ENCODE results near the gene PDGFRA.
A peak's percentile ranks its signal among the peaks of the same experiment; 100 is the strongest.

PDGFRA gene

DNA sequence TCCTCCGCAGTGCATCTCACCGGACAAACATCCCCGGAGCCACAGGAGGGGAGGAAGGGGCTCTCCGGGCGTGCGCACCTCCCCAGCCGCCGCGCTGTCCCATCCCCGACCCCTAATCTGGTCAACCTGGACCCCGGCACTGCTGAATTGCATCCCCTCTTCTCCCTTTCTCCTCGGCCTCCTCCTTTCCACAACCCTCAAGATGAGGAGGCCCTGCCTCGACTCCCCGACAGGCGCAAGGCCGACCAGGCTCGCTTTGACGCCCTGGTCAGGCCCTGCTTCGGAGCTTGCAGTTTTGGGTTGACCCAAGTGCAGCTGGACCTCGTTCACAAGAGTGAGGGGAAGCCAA lies 2.3 kb downstream of the PDGFRA start:
- no peak overlapping the region for H3K27ac ChIP-seq (ENCODE audit: extremely low read depth, low read depth, low read length)
- no peaks in the 10 kb centered on the region for H3K9me3 ChIP-seq (ENCODE audit: control insufficient read depth, insufficient read depth, low read depth, low read length)
- H3K36me3 ChIP-seq (ENCODE audit: control insufficient read depth in 2 of 2, insufficient read depth in 1 of 2, low read length in 2 of 2): no peaks in the 10 kb centered on the region
- no peak for TF ChIP-seq ZNF239 (tag by site-specific recombination; IDR thresholded peaks at IDR 0.05)
- TF ChIP-seq ZFHX2 (tag by site-specific recombination; conservative IDR thresholded peaks at IDR 0.05): no peak
- TF ChIP-seq ZNF302 (tag by site-specific recombination; IDR thresholded peaks at IDR 0.05; ENCODE audit: low read depth): no peak
- TF ChIP-seq ZNF843 (tag by site-specific recombination; IDR thresholded peaks at IDR 0.05): no peak
- TF ChIP-seq ZNF670 (tag by site-specific recombination; IDR thresholded peaks at IDR 0.05; ENCODE audit: low read depth): no peak
- TF ChIP-seq SETDB1 (IDR thresholded peaks at IDR 0.05; ENCODE audit: insufficient read length, low read length): no peak
- no peak for TF ChIP-seq ZNF398 (tag by site-specific recombination; IDR thresholded peaks at IDR 0.05)
- TF ChIP-seq GLIS2 (tag by site-specific recombination; IDR thresholded peaks at IDR 0.05): no peak
- ChIA-PET POLR2A (no interaction called here), CTCF (interaction anchor here (0.6 kb wide), 1 partner anchor 1052 kb away, joined by 4 read pairs; no protein-coding TSS in a partner anchor)
- H3K4me3 ChIP-seq (ENCODE audit: low read depth, low read length): no peak overlapping the region
- H3K4me1 ChIP-seq (ENCODE audit: control insufficient read depth, insufficient read depth, low read length): 0 out of 2 replicates have a peak, but pooled peaks cover 2% of the 10 kb centered on the region

GRCh38 chr4:54231768-54232688 lies 2.9 kb downstream of the PDGFRA start:
- Histone ChIP-seq H3K27ac (ENCODE audit: extremely low read depth, low read depth, low read length) (no peak overlapping the region), H3K36me3 (ENCODE audit: control insufficient read depth in 2 of 2, insufficient read depth in 1 of 2, low read length in 2 of 2) (no peaks in the 10 kb centered on the region), H3K9me3 (ENCODE audit: control insufficient read depth, insufficient read depth, low read depth, low read length) (no peaks in the 10 kb centered on the region), H3K4me1 (ENCODE audit: control insufficient read depth, insufficient read depth, low read length) (0 out of 2 replicates have a peak, but pooled peaks cover 2% of the 10 kb centered on the region), H3K4me3 (ENCODE audit: low read depth, low read length) (no peak overlapping the region)
- CTCF ChIA-PET: interaction anchor here (0.6 to 3.2 kb wide), 16 partner anchors 14 to 1217 kb away, joined by 3 to 45 read pairs (median 5); no protein-coding TSS in a partner anchor
- POLR2A ChIA-PET: interaction anchor here (0.6 to 1.1 kb wide), 2 partner anchors 16 to 322 kb away, joined by 4 read pairs; no protein-coding TSS in a partner anchor
- TF ChIP-seq ZNF664 (tag by site-specific recombination; IDR thresholded peaks at IDR 0.05) (no peak), SETDB1 (IDR thresholded peaks at IDR 0.05; ENCODE audit: insufficient read length, low read length) (peak; percentile 76), ZNF621 (tag by site-specific recombination; IDR thresholded peaks at IDR 0.05) (no peak), ZNF391 (tag by site-specific recombination; IDR thresholded peaks at IDR 0.05; ENCODE audit: borderline replicate concordance, low read depth) (no peak)

GRCh38 chr4:54233277-54233696 lies 4.2 kb downstream of the PDGFRA start:
- CTCF ChIA-PET: interaction anchor here (0.5 to 3.3 kb wide), 40 partner anchors 9 to 1999 kb away, joined by 3 to 45 read pairs (median 4); no protein-coding TSS in a partner anchor
- POLR2A ChIA-PET: interaction anchor here (1.1 to 1.5 kb wide), 2 partner anchors 324 to 1213 kb away, joined by 4 read pairs; no protein-coding TSS in a partner anchor
- Histone ChIP-seq H3K4me1 (ENCODE audit: control insufficient read depth, insufficient read depth, low read length) (0 out of 2 replicates have a peak, but pooled peaks cover 2% of the 10 kb centered on the region), H3K4me3 (ENCODE audit: low read depth, low read length) (peak overlapping the region; percentile 56), H3K36me3 (ENCODE audit: control insufficient read depth in 2 of 2, insufficient read depth in 1 of 2, low read length in 2 of 2) (no peaks in the 10 kb centered on the region), H3K27ac (ENCODE audit: extremely low read depth, low read depth, low read length) (peak overlapping the region; percentile 82; the same call in 1 of the 2 replicates), H3K9me3 (ENCODE audit: control insufficient read depth, insufficient read depth, low read depth, low read length) (no peaks in the 10 kb centered on the region)
- TF ChIP-seq ZNF510 (tag by site-specific recombination; IDR thresholded peaks at IDR 0.05; ENCODE audit: insufficient replicate concordance): no peak
- TF ChIP-seq MZF1 (tag by site-specific recombination; IDR thresholded peaks at IDR 0.05; ENCODE audit: borderline replicate concordance): no peak
- no peak for TF ChIP-seq ZNF629 (tag by site-specific recombination; IDR thresholded peaks at IDR 0.05)
- no peak for TF ChIP-seq ZNF621 (tag by site-specific recombination; IDR thresholded peaks at IDR 0.05)
- TF ChIP-seq ZNF626 (tag by site-specific recombination; IDR thresholded peaks at IDR 0.05): no peak
- TF ChIP-seq ZNF146 (tag by site-specific recombination; IDR thresholded peaks at IDR 0.05): no peak
- TF ChIP-seq ZNF560 (tag by site-specific recombination; IDR thresholded peaks at IDR 0.05; ENCODE audit: borderline replicate concordance): no peak
- TF ChIP-seq ZNF529 (tag by site-specific recombination; IDR thresholded peaks at IDR 0.05; ENCODE audit: insufficient replicate concordance): no peak
- TF ChIP-seq ZNF664 (tag by site-specific recombination; IDR thresholded peaks at IDR 0.05): no peak
- TF ChIP-seq EGR2 (tag by site-specific recombination; IDR thresholded peaks at IDR 0.05; ENCODE audit: low read depth): no peak
- no peak for TF ChIP-seq ZNF692 (tag by site-specific recombination; IDR thresholded peaks at IDR 0.05)
- no peak for TF ChIP-seq REPIN1 (tag by site-specific recombination; IDR thresholded peaks at IDR 0.05; ENCODE audit: low read depth)
- no peak for TF ChIP-seq TCF7L2 (IDR thresholded peaks at IDR 0.05; ENCODE audit: borderline replicate concordance, low read depth, low read length)
- TF ChIP-seq ZNF354C (tag by site-specific recombination; IDR thresholded peaks at IDR 0.05; ENCODE audit: borderline replicate concordance, low read depth): no peak
- no peak for TF ChIP-seq ZNF311 (tag by site-specific recombination; IDR thresholded peaks at IDR 0.05; ENCODE audit: borderline replicate concordance)
- TF ChIP-seq ZNF514 (tag by site-specific recombination; IDR thresholded peaks at IDR 0.05): no peak
- no peak for TF ChIP-seq ZFP37 (tag by site-specific recombination; IDR thresholded peaks at IDR 0.05)
- no peak for TF ChIP-seq ZNF10 (tag by site-specific recombination; IDR thresholded peaks at IDR 0.05)
- no peak for TF ChIP-seq ZNF747 (tag by site-specific recombination; IDR thresholded peaks at IDR 0.05)

All from HEK293 (cell line).